NOMO-1 treated with DMSO at 0.1 percent for 48 hours (cell line): Measurements from ENCODE around the gene NINL.
"Not testable (repeated sequence)": the region's sequence is repeated elsewhere in the genome, so short reads cannot be mapped to it uniquely, and the experiment has no call there.

Experiments used
- DNase-seq: peaks from one replicate; lab custom pipeline; 2025; ENCODE audit not compliant: unreplicated experiment; lab: John Stamatoyannopoulos, UW

NINL gene

GRCh38 chr20:25503936-25504335 lies 81.4 kb downstream of the NINL start:
- no peak for DNase-seq

- DNase-seq, result not testable (repeated sequence)
Measured at GRCh38 chr20:25503051-25503639, 82.2 kb downstream of the NINL start.

GRCh38 chr20:25500880-25501351 lies 84.4 kb downstream of the NINL start:
- DNase-seq, result no peak

GRCh38 chr20:25499855-25500434 lies 85.4 kb downstream of the NINL start:
- no peak for DNase-seq

- DNase-seq, result no peak
Measured at GRCh38 chr20:25499031-25499430, 86.3 kb downstream of the NINL start.

- DNase-seq, result no peak
Measured at GRCh38 chr20:25498280-25498606, 87.1 kb downstream of the NINL start.

- no peak for DNase-seq
Measured at GRCh38 chr20:25497586-25498279, 87.6 kb downstream of the NINL start.

GRCh38 chr20:25496968-25497401 lies 88.3 kb downstream of the NINL start:
- DNase-seq, result no peak

GRCh38 chr20:25496165-25496967 lies 89.0 kb downstream of the NINL start:
- no peak for DNase-seq

- no peak for DNase-seq
Measured at GRCh38 chr20:25495189-25495824, 90.0 kb downstream of the NINL start.

GRCh38 chr20:25494506-25495188 lies 90.7 kb downstream of the NINL start:
- DNase-seq, result no peak

- no peak for DNase-seq
Measured at GRCh38 chr20:25493748-25494505, 91.4 kb downstream of the NINL start.

- DNase-seq, result no peak
Measured at GRCh38 chr20:25493137-25493536, 92.2 kb downstream of the NINL start.

- no peak for DNase-seq
Measured at GRCh38 chr20:25491446-25492038, 93.8 kb downstream of the NINL start.

- no peak for DNase-seq
Measured at GRCh38 chr20:25490656-25491445, 94.5 kb downstream of the NINL start.

GRCh38 chr20:25489221-25489871 lies 96.0 kb downstream of the NINL start:
- DNase-seq, result no peak

- DNase-seq, result no peak
Measured at GRCh38 chr20:25487975-25488374, 97.4 kb downstream of the NINL start.

- DNase-seq, result no peak
Measured at GRCh38 chr20:25487306-25487705, 98.0 kb downstream of the NINL start.
